ENCODE data around the gene DHX15.

DNA sequence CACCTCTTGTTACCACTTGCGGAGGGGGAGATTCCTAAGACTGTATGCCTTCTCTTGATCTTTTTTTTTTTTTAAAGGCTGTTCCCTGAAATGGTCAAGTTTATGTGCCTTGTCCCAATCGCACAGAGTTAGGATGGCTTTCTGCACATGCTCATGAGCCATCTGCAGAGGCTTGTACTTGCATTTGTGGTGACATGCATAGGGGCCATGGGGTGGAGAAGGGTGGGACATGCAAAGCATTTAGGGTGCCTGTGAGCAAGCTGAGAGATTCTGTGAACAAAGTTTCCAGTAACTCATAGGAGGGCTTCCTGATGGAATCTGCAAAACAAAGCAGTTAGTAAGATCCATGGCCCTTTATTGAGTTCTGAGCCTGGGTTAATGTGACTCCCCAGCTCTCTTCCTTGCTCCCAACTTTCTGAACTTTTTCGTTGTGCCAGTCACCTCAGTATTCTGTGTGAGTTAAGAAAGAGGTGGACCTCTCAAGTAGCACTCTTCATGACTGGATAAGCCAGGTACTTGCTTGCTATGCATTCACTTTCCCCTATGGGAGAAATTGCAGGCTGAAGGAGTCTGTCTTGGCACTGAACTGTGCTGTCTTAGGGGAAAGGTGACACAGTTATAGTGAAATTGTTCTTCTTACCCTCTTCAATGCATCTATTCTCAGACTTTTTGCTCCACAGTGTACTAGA lies 37.9 kb upstream of the DHX15 start:
- TF ChIP-seq POLR2A (IDR thresholded peaks at IDR 0.05; ENCODE audit: low read length) (no peak), GATA1 (IDR thresholded peaks at IDR 0.05; ENCODE audit: low read depth, low read length) (no peak)
